Neural crest cell (in vitro differentiated cells): Measurements from ENCODE around the gene PGRMC1. TPM values are rescaled to one million over a fixed set of nuclear protein-coding genes. Genes with fewer than 3 reads are reported as not detected.
"Not testable (repeated sequence)": the region's sequence is repeated elsewhere in the genome, so short reads cannot be mapped to it uniquely, and the experiment has no call there.

Experiments
- DNase-seq: peaks from one replicate; pipeline ENCODE4 v3.0.0; 2021; ENCODE audit warnings: low read depth, mixed read lengths, low spot score
- H3K27ac Mint-ChIP-seq: one replicate; pipeline ENCODE4 v1.8.0; 2021; ENCODE audit warnings: mild to moderate bottlenecking, mixed read lengths; ENCODE audit not compliant: unreplicated experiment
- H3K27me3 Mint-ChIP-seq: 2 replicates; pipeline ENCODE4 v1.8.0; 2021; ENCODE audit warnings: low read depth, mild to moderate bottlenecking, mixed read lengths
- H3K36me3 Mint-ChIP-seq: 2 replicates; pipeline ENCODE4 v1.8.0; 2021; ENCODE audit warnings: low read depth, mild to moderate bottlenecking, mixed read lengths
- H3K4me1 Mint-ChIP-seq: 2 replicates; pipeline ENCODE4 v1.8.0; 2021; ENCODE audit warnings: mixed read lengths
- H3K4me3 Mint-ChIP-seq: one replicate; pipeline ENCODE4 v1.8.0; 2021; ENCODE audit warnings: mild to moderate bottlenecking, mixed read lengths
- H3K9me3 Mint-ChIP-seq: 2 replicates; pipeline ENCODE4 v1.8.0; 2021; ENCODE audit warnings: mixed read lengths
- CTCF ChIP-seq: fragments of 200-600 bp; sonication (generic); conservative IDR thresholded peaks from 2 replicates; pipeline ENCODE4 v1.5.0; 2021; ENCODE audit warnings: antibody characterized with exemption, mild to moderate bottlenecking
- total RNA-seq: library from RNA; stranded (reverse); gene quantifications from 2 replicates; pipeline ENCODE4 v1.2.1, GENCODE V29; 2021

PGRMC1 gene
- total RNA-seq, 1 donor from 2014 or later = 210 TPM

- no peak for TF ChIP-seq CTCF
- H3K27ac Mint-ChIP-seq = no peak overlapping the region
- no peaks in the 10 kb centered on the region for H3K4me1 Mint-ChIP-seq
- no peaks in the 10 kb centered on the region for H3K9me3 Mint-ChIP-seq
- peaks cover 23% of the 10 kb centered on the region for H3K36me3 Mint-ChIP-seq
- H3K27me3 Mint-ChIP-seq = no peaks in the 10 kb centered on the region
- DNase-seq = no peak
- H3K4me3 Mint-ChIP-seq = no peak overlapping the region
These were observed 11.6 kb downstream of the PGRMC1 start for GRCh38 chrX:119247702-119248101.

GRCh38 chrX:119249891-119250290, 13.8 kb downstream of the PGRMC1 start:
- no peaks in the 10 kb centered on the region for H3K27me3 Mint-ChIP-seq
- H3K9me3 Mint-ChIP-seq = no peaks in the 10 kb centered on the region
- peaks cover 16% of the 10 kb centered on the region for H3K36me3 Mint-ChIP-seq
- no peak overlapping the region for H3K27ac Mint-ChIP-seq
- no peak for DNase-seq
- H3K4me3 Mint-ChIP-seq = no peak overlapping the region
- no peaks in the 10 kb centered on the region for H3K4me1 Mint-ChIP-seq
- TF ChIP-seq CTCF = no peak

- no peak overlapping the region for H3K27ac Mint-ChIP-seq
- H3K4me1 Mint-ChIP-seq = no peaks in the 10 kb centered on the region
- no peak for TF ChIP-seq CTCF
- H3K36me3 Mint-ChIP-seq = peaks cover 12% of the 10 kb centered on the region
- H3K9me3 Mint-ChIP-seq = no peaks in the 10 kb centered on the region
- no peak for DNase-seq
- H3K4me3 Mint-ChIP-seq = no peak overlapping the region
- H3K27me3 Mint-ChIP-seq = no peaks in the 10 kb centered on the region
These were observed 15.3 kb downstream of the PGRMC1 start for GRCh38 chrX:119251386-119251785.

- Mint-ChIP-seq H3K27ac (no peak overlapping the region), H3K4me3 (no peak overlapping the region), H3K36me3 (peaks cover 12% of the 10 kb centered on the region), H3K9me3 (peaks cover 6% of the 10 kb centered on the region), H3K4me1 (no peaks in the 10 kb centered on the region), H3K27me3 (no peaks in the 10 kb centered on the region)
- no peak for DNase-seq
- no peak for TF ChIP-seq CTCF
These were observed 16.6 kb downstream of the PGRMC1 start for GRCh38 chrX:119252716-119253115.

- Mint-ChIP-seq H3K27ac (no peak overlapping the region), H3K9me3 (no peaks in the 10 kb centered on the region), H3K27me3 (peaks cover 2% of the 10 kb centered on the region), H3K36me3 (no peaks in the 10 kb centered on the region), H3K4me3 (no peak overlapping the region), H3K4me1 (no peaks in the 10 kb centered on the region)
- DNase-seq = peak; percentile 15
- peak; percentile 70 for TF ChIP-seq CTCF
These were observed 30.4 kb downstream of the PGRMC1 start for GRCh38 chrX:119266364-119266995.

- not testable (repeated sequence) for H3K27ac Mint-ChIP-seq, H3K27me3 Mint-ChIP-seq, H3K9me3 Mint-ChIP-seq, H3K36me3 Mint-ChIP-seq, DNase-seq, H3K4me3 Mint-ChIP-seq, H3K4me1 Mint-ChIP-seq
These were observed 31.0 kb downstream of the PGRMC1 start for GRCh38 chrX:119267115-119267514.
